Memory B cell (primary cell): ENCODE measurements around the gene IFFO2.
"Not testable (repeated sequence)": the region's sequence is repeated elsewhere in the genome, so short reads cannot be mapped to it uniquely, and the experiment has no call there.

Experiments used
- ATAC-seq: fragments of 150-1000 bp; cut with Tn5 transposase; 2 replicates; pipeline ENCODE4 v1.10.0; 2021; ENCODE audit warnings: low read depth, mild to moderate bottlenecking, moderate library complexity
- DNase-seq, 2 donors: peaks; one replicate each; pipeline ENCODE4 v3.0.0; 2022; ENCODE audit warnings: low spot score in 2 of 2
- H3K27ac Mint-ChIP-seq: one replicate; pipeline ENCODE4 v1.8.0; 2022; ENCODE audit warnings: mild to moderate bottlenecking, moderate library complexity, mixed read lengths
- H3K27me3 Mint-ChIP-seq: one replicate; pipeline ENCODE4 v1.8.0; 2022; ENCODE audit warnings: mixed read lengths
- H3K36me3 Mint-ChIP-seq: one replicate; pipeline ENCODE4 v1.8.0; 2022; ENCODE audit warnings: mild to moderate bottlenecking, mixed read lengths
- H3K4me1 Mint-ChIP-seq: one replicate; pipeline ENCODE4 v1.8.0; 2022; ENCODE audit warnings: mixed read lengths
- H3K4me3 Mint-ChIP-seq: one replicate; pipeline ENCODE4 v1.8.0; 2022; ENCODE audit warnings: mild to moderate bottlenecking, moderate library complexity, mixed read lengths
- H3K9me3 Mint-ChIP-seq: one replicate; pipeline ENCODE4 v1.8.0; 2022; ENCODE audit warnings: mixed read lengths

Gene IFFO2

DNA sequence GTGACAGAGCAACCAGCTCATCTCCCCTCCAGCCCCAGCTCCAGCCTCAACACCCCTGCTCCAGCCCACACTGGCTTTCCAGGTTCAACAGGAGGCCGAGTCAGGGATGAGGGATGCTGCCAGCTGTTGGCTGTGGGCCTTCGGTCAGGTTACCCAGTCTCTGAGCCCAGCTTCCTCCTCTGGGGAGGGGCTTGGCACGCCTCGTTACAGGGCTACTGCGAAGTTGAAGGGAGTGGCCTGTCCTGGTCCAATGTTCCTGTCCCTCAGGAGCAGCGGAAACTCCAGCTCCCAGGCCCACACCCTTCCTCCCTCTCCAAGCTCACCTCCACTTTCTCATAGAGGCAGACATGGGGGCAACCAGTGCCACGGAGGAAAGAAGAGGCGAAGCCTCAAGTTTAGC, 81.9 kb downstream of the IFFO2 start:
- DNase-seq = no peak
- Mint-ChIP-seq H3K4me3 (no peak overlapping the region), H3K27ac (no peak overlapping the region), H3K4me1 (peaks cover 2% of the 10 kb centered on the region), H3K9me3 (no peaks in the 10 kb centered on the region), H3K36me3 (no peaks in the 10 kb centered on the region), H3K27me3 (peaks cover 3% of the 10 kb centered on the region)
- ATAC-seq = no peak

DNA sequence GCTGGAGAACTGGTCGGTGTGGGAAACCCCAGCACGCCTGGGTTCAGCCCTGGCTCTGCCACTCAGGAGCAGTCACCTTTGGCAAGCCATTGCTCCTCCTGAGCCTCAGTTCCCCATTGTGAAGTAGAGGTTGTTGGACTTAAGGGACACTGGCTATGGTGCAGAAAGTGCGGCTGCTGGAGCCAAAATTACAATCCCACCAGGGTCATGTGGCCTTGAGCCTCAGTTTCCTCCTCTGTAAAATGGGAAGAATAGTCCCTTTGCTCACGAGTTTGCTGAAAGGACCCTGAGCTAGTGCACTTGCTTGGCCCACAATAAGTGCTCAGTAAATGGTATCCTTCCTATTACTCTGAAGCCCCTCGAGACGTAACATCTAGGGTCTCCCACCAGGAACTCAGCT, 82.4 kb downstream of the IFFO2 start:
- DNase-seq (no peak), ATAC-seq (no peak)
- peaks cover 3% of the 10 kb centered on the region for H3K27me3 Mint-ChIP-seq
- no peak overlapping the region for H3K4me3 Mint-ChIP-seq
- no peaks in the 10 kb centered on the region for H3K9me3 Mint-ChIP-seq
- peaks cover 6% of the 10 kb centered on the region for H3K4me1 Mint-ChIP-seq
- H3K36me3 Mint-ChIP-seq = no peaks in the 10 kb centered on the region
- H3K27ac Mint-ChIP-seq = no peak overlapping the region

DNA sequence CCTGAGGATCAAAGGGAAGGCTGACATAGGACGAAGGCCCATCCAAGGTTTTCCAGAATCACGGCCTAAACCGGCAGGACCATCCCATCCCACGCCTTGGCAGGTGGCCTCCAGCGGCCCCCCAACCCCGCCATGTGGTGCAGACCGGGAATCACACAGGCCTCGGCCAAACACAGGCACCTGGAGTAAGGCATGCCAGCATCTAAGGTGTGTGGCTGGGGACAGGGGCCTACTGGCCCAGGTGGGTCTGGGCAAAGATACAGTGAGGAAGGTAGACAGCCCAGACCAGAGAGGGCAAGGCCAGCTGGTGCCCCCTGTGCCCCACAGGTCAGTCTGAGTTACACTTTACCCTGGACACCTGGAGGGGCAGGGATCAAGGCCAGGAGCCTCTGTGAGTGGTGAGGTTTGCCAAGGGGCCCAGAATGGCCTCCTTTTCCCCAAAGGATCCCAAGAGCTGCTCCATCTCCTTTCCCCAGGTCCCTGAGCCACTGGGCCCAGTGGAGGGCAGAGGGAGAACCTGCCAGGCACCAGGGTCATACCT, 84.3 kb downstream of the IFFO2 start:
- Mint-ChIP-seq H3K36me3 (no peaks in the 10 kb centered on the region), H3K4me1 (peaks cover 10% of the 10 kb centered on the region), H3K27ac (no peak overlapping the region), H3K4me3 (no peak overlapping the region), H3K9me3 (no peaks in the 10 kb centered on the region), H3K27me3 (peaks cover 5% of the 10 kb centered on the region)
- no peak for DNase-seq
- ATAC-seq = no peak

DNA sequence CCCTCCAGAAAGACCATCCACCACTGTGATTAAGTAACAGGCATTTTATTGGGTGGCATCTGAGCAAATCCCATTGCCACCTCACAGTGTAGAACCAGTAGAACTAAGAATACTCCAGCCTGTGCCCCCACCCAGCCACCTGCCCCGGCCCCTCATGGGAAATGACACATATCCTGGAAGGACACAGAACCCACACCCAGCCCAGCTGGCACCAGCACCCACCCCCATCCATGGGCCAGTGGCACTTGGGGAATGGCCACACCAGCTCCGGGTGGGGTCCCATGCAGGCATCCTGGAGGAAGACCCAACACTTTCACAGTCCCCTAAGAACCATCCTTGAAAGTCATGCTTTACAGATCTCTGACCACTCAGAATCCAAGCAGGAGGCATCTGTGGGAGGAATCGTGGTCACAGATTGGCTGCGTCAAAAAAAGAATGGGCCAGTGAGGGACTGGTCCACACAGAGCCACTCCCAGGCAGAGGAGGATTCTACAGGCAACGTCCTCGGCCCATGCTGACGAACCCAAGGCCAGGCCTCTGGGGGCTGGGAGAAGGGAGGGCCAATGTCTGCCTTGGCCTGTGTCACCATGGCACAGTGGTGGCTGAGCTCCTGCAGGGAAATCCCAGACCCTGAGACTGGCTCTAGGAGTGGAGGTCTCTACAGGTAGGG, 84.9 kb downstream of the IFFO2 start:
- H3K9me3 Mint-ChIP-seq = no peaks in the 10 kb centered on the region
- H3K27me3 Mint-ChIP-seq = peaks cover 9% of the 10 kb centered on the region
- no peak for ATAC-seq
- H3K4me1 Mint-ChIP-seq = peaks cover 10% of the 10 kb centered on the region
- no peak overlapping the region for H3K4me3 Mint-ChIP-seq
- DNase-seq = no peak
- H3K27ac Mint-ChIP-seq = no peak overlapping the region
- H3K36me3 Mint-ChIP-seq = no peaks in the 10 kb centered on the region

DNA sequence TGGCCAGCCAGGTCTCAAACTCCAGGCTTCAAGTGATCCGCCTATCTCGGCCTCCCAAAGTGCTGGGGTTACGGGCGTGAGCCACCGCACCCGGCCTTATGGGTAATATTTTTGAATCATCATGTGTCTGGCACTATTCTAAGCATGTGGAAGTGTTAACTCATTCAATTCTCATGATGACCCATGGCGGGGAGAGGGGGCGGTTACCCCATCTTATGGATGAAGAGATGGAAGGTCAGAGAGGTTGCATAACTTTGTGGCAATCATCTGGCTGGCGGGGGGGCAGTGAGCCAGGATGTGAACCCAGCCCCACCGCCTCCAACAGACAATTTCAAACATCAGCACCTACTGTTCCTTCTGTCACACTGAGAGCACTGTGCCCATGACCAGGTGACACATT, 85.5 kb downstream of the IFFO2 start:
- DNase-seq (no peak), ATAC-seq (no peak)
- peaks cover 10% of the 10 kb centered on the region for H3K4me1 Mint-ChIP-seq
- H3K36me3 Mint-ChIP-seq = no peaks in the 10 kb centered on the region
- H3K27me3 Mint-ChIP-seq = peaks cover 9% of the 10 kb centered on the region
- H3K9me3 Mint-ChIP-seq = no peaks in the 10 kb centered on the region
- no peak overlapping the region for H3K4me3 Mint-ChIP-seq
- no peak overlapping the region for H3K27ac Mint-ChIP-seq

DNA sequence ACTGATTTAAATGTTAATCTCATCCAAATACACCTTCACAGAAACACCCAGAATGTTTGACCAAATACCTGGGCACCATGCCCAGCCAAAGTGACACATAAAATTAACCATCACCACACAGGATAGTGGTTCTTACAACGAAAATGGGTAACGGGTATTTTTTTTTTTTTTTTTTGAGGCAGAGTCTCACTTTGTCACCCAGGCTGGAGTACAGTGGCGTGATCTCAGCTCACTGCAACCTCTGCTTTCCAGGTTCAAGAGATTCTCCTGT, 85.9 kb downstream of the IFFO2 start:
- H3K36me3 Mint-ChIP-seq, H3K27ac Mint-ChIP-seq, DNase-seq, ATAC-seq, H3K9me3 Mint-ChIP-seq, H3K4me1 Mint-ChIP-seq, H3K4me3 Mint-ChIP-seq: not testable (repeated sequence)
- H3K27me3 Mint-ChIP-seq = peaks cover 11% of the 10 kb centered on the region

DNA sequence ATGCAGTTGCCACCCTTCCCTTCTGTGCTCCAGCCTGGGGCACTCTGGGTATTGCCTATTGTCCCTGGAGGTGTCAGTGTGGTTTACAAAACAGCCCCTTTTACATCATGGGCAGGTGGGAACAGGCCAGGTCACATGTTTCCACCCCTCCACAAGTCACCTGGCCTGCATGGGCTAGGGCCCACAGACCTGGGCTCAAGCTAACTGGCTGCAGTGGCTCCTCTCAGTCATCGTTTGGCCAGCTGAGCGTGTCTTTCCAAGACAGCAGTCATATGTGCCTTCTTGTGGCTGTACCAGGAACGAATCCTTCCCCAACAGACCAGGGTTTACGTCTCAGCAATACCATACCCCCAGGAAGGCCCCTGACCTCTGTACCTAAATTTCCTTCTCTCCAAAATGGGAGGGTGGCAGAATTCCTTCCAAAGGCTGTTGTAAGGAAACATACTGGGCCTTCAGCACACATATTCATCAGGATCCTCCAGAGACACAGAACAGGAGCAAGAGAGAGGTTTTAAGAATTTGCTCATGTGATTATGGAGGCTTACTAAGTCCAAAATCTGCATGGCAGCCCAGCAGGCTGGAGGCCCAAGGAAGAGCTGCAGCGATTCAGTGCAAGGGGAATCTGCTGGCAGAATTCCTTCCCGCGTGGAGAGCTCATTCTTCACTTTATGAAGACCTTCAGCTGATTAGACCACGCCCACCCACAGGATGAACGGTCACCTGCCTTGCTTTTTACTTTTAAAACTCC, 86.5 kb downstream of the IFFO2 start:
- Mint-ChIP-seq H3K27me3 (peaks cover 15% of the 10 kb centered on the region), H3K4me3 (no peak overlapping the region), H3K27ac (no peak overlapping the region), H3K9me3 (no peaks in the 10 kb centered on the region), H3K36me3 (no peaks in the 10 kb centered on the region), H3K4me1 (peaks cover 10% of the 10 kb centered on the region)
- no peak for DNase-seq
- ATAC-seq = no peak

DNA sequence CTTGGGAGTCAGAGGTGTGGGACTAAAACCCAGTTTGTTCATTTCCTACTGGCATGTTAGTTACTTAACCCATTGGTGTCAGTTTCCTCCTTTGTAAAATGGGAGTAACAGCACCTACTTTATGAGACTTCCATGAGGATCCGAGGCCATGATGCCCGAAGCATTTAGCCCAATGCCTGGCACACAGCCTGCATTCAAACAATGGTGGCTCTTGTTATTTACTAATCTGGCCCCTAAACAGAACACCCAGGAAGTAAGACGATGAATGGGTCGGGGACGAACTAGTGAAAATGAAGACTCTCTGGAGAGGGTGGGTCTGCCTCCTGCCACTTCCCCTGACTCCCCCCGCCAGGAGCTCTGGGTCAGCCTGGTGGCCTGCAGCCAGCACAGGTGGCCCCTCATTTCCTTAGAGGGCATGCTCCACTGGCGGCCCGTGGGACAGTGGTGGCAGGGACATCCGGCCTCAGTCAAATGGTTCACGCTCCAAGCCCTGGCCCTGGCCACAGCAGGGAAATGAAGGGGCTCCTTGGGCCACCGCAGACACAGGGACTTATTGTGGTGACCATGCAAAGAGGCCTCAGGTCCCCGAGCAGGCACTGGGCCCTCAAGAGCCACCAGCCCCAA, 87.6 kb downstream of the IFFO2 start:
- Mint-ChIP-seq H3K27ac (no peak overlapping the region), H3K4me3 (no peak overlapping the region)

DNA sequence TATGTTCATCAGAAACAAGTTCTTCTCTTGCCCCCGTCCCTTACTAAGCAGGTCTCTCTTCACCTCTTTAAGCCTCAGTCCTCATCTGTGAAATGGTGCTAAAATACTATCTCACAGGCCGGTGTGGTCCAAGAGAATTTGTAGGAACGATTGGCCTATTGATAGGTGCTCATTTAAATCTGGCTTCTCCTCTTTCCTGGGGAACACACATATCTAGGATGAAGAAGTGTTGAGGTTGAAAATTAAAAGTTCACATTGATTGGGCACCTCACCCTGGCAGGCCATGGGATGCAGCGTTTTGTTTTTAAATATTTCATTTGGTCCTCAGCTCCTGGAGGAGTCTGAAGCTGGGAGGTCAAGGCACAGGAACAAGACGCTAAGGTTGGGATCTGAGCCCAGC, 88.1 kb downstream of the IFFO2 start:
- Mint-ChIP-seq H3K27me3 (peaks cover 17% of the 10 kb centered on the region), H3K4me3 (no peak overlapping the region), H3K4me1 (peaks cover 10% of the 10 kb centered on the region), H3K9me3 (no peaks in the 10 kb centered on the region), H3K27ac (no peak overlapping the region), H3K36me3 (no peaks in the 10 kb centered on the region)
- ATAC-seq = no peak
- no peak for DNase-seq

More for the DNA sequence above, 87.6 kb downstream of the IFFO2 start:
- no peaks in the 10 kb centered on the region for H3K36me3 Mint-ChIP-seq
- no peaks in the 10 kb centered on the region for H3K9me3 Mint-ChIP-seq
- no peak for DNase-seq
- H3K4me1 Mint-ChIP-seq = peaks cover 10% of the 10 kb centered on the region
- no peak for ATAC-seq
- peaks cover 17% of the 10 kb centered on the region for H3K27me3 Mint-ChIP-seq

DNA sequence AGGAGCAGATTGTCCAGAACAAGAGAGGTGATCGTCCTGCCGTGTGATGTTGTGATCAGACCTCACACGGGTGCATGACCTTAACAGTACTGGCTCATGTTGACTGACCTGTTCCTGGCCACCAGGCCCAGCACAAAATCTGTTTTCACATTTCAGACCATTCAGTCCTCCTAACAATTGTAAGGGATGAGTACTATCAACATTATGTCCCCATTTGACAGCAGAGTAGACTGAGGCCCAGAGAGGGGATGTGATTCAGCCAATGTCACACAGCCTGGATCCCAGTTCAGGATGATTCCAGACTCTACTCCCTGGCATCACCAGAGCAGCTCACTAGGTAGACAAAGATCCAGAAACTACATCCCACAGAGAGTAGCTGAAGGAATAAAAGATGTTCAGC, 89.6 kb downstream of the IFFO2 start:
- H3K4me3 Mint-ChIP-seq = no peak overlapping the region
- no peaks in the 10 kb centered on the region for H3K36me3 Mint-ChIP-seq
- DNase-seq = no peak
- H3K4me1 Mint-ChIP-seq = peaks cover 10% of the 10 kb centered on the region
- peaks cover 18% of the 10 kb centered on the region for H3K27me3 Mint-ChIP-seq
- H3K27ac Mint-ChIP-seq = no peak overlapping the region
- H3K9me3 Mint-ChIP-seq = no peaks in the 10 kb centered on the region
- no peak for ATAC-seq

DNA sequence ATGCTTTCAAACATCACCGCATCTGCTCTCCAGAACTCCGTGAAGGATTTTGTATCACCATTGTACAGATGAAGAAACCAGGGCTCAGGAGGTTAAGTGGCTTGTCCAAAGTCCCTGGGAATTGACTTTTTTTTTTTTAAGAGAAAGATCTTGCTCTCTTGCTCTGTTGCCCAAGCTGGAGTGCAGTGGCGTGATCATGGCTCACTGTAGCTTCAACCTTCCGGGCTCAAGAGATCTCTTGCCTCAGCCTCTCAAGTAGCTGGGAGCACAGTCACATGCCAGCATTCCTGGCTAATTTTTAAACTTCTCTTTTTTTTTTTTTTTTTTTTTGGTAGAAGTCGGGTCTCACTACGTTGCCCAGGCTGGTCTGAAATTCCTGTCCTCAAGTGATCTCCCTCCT, 90.2 kb downstream of the IFFO2 start:
- no peak for ATAC-seq
- Mint-ChIP-seq H3K27ac (no peak overlapping the region), H3K9me3 (no peaks in the 10 kb centered on the region), H3K27me3 (peaks cover 19% of the 10 kb centered on the region), H3K4me1 (peaks cover 10% of the 10 kb centered on the region), H3K4me3 (no peak overlapping the region), H3K36me3 (no peaks in the 10 kb centered on the region)
- DNase-seq = no peak

DNA sequence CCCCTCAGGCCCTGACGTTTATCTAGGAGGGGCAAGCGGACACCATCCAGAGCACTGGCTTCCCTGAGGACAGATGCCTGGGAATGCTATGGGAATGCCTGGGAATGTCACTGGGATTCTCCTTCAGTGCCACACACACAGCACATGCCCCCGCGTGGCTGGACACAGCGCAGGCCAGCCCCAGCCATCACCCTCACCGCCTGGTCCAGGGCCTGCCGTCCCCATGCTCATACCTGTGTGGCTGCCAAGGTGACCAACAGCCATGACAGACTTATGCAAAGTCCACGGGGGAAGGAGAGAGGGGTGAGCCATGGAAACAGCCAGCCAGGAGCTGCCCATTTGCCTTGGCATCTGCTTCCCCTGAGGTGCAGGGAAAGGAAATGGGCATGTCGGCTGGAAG, 91.3 kb downstream of the IFFO2 start:
- peaks cover 19% of the 10 kb centered on the region for H3K27me3 Mint-ChIP-seq
- DNase-seq = no peak
- no peak overlapping the region for H3K4me3 Mint-ChIP-seq
- H3K9me3 Mint-ChIP-seq = no peaks in the 10 kb centered on the region
- ATAC-seq = no peak
- no peaks in the 10 kb centered on the region for H3K36me3 Mint-ChIP-seq
- no peak overlapping the region for H3K27ac Mint-ChIP-seq
- peaks cover 10% of the 10 kb centered on the region for H3K4me1 Mint-ChIP-seq

DNA sequence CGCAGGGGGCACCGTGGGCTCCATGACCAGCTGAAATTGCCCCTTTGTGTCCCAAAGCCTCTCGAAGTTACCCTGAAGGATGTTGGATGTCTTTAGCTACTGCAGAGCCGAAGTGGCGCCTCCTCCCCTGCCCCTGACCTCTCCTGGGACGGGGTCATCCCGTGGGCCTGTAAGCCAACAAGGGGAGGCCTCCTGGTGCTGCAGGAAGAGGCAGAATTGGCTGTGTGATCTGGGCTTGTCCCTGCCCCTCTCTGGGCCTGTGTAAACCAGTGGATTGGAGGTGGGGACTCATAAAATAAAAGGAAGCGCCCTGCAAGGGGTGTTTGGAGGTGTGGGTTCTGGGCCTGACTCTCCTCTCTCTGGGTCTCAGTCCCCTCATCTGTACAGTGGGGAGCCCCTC, 94.9 kb downstream of the IFFO2 start:
- no peak overlapping the region for H3K27ac Mint-ChIP-seq
- no peak for DNase-seq
- H3K9me3 Mint-ChIP-seq = no peaks in the 10 kb centered on the region
- no peak for ATAC-seq
- no peaks in the 10 kb centered on the region for H3K36me3 Mint-ChIP-seq
- no peak overlapping the region for H3K4me3 Mint-ChIP-seq
- peaks cover 11% of the 10 kb centered on the region for H3K27me3 Mint-ChIP-seq
- H3K4me1 Mint-ChIP-seq = no peaks in the 10 kb centered on the region

DNA sequence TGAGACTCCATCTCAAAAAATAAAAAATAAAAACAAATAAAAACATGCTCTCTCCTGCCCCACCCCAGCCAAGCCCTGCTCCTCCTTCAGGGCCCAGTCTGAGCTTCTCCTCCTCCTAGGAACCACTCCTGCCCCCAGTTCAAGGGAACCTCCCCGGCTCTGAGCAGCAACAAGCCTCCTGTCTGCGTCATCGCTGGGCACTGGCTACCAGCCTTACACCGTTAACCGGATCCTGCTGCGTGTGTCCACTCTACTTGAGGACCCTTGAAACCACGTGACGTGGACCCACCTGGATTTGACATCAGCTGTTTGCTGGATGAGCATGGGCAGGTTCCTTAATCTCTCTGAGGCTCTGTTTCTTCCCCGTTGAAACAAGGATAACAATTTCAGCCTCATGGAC, 95.4 kb downstream of the IFFO2 start:
- peaks cover 14% of the 10 kb centered on the region for H3K27me3 Mint-ChIP-seq
- no peaks in the 10 kb centered on the region for H3K4me1 Mint-ChIP-seq
- DNase-seq (no peak), ATAC-seq (no peak)
- H3K36me3 Mint-ChIP-seq = no peaks in the 10 kb centered on the region
- H3K4me3 Mint-ChIP-seq = no peak overlapping the region
- H3K27ac Mint-ChIP-seq = no peak overlapping the region
- no peaks in the 10 kb centered on the region for H3K9me3 Mint-ChIP-seq
